Activated CD4-positive, alpha-beta memory T cell treated with anti-CD3 and anti-CD28 coated beads for 36 hours (primary cell): ENCODE results near the gene PDK2. TPM values are rescaled to one million over a fixed set of nuclear protein-coding genes. Genes with fewer than 3 reads are reported as not detected.

Experiments
- CTCF ChIA-PET: fragments of 350-600 bp; sonication (Branson Sonifier 250); formaldehyde crosslinking; loops from one replicate; lab custom pipeline; 2021; ENCODE audit warnings: antibody characterized with exemption, inconsistent platforms; lab: Charles Lee
- POLR2A ChIA-PET: fragments of 350-600 bp; sonication (Branson Sonifier 250); formaldehyde crosslinking; loops from one replicate; lab custom pipeline; 2021; ENCODE audit warnings: antibody characterized with exemption; lab: Charles Lee
- DNase-seq: peaks from one replicate; pipeline ENCODE4 v3.0.0-alpha.2; 2020
- H3K27ac Mint-ChIP-seq: one replicate; pipeline ENCODE4 v1.8.0; 2021; ENCODE audit warnings: mixed read lengths
- H3K27me3 Mint-ChIP-seq: one replicate; pipeline ENCODE4 v1.8.0; 2021; ENCODE audit warnings: mixed read lengths
- H3K36me3 Mint-ChIP-seq: one replicate; pipeline ENCODE4 v1.8.0; 2021; ENCODE audit warnings: mixed read lengths
- H3K4me1 Mint-ChIP-seq: one replicate; pipeline ENCODE4 v1.8.0; 2021; ENCODE audit warnings: low read depth, mixed read lengths
- H3K4me3 Mint-ChIP-seq: one replicate; pipeline ENCODE4 v1.8.0; 2021; ENCODE audit warnings: mild to moderate bottlenecking, mixed read lengths
- H3K9me3 Mint-ChIP-seq: one replicate; pipeline ENCODE4 v1.8.0; 2021; ENCODE audit warnings: mixed read lengths
- intact Hi-C: fragments of 100-400 bp; cut with micrococcal nuclease; formaldehyde crosslinking; loops from one replicate; pipeline ENCODE4 v1.15.1; 2023
- total RNA-seq, 2 experiments: library from RNA; stranded (reverse); gene quantifications; one replicate each; pipeline ENCODE4 v1.2.3, GENCODE V29; 2021

Gene PDK2
- total RNA-seq, 2 experiments from 2014 or later: 13.3 to 14.6 TPM

DNA sequence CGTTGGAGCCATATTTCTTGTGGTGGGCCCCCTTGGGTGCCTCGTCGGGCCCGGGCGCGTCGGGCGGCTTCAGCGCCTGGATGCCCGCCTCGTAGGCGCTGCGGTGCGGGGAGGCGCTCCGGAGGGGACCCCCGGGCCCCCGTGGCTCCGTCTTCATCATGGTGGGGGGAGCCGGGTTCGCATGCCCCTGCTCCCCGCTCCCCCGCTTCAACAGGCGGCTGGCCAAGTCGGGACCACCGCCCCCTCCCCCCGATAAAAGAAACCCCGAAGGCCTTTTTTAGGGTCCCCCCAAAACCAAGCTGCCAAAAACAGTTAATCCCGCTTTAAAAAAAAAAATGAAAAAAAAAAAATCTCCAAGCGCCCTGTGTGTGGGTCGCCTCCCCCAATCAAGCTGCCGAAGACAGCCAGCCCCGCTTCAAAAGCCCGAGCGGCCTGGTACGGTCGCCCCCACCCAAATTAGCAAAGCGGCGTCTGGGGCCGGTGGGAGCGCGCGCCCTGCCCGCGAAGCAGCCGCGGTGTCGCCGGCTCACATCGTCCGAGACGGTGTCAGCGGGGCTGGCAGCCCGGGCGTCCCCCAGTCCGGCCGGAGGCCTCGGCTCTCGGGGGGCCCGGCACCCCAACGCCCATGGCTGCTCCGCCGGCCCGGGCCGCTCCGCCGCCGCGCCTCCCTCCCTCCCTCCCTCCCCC, 55.3 kb downstream of the PDK2 start, which contains the start of gene PPP1R9B:
Gene PPP1R9B (minus strand): TSS at position 324 of the 687 bp plus-strand sequence. CDS start 164 bp downstream, at position 160.
- Mint-ChIP-seq H3K27me3 (no peaks in the 10 kb centered on the region), H3K4me1 (peaks cover 44% of the 10 kb centered on the region), H3K4me3 (peak within 1 kb of the TSS; percentile 91), H3K36me3 (peaks cover 24% of the 10 kb centered on the region), H3K9me3 (no peaks in the 10 kb centered on the region), H3K27ac (peak within 1 kb of the TSS; percentile 97)
- intact Hi-C loops: loop anchor here (1.0 to 2.0 kb wide), 3 partner anchors 10 to 20 kb away; partner anchors contain the start of gene SAMD14
- ChIA-PET CTCF (interaction anchor here (0.7 to 6.2 kb wide), 8 partner anchors 11 to 429 kb away, joined by 3 to 82 read pairs (median 4); partner anchors contain the start of genes ITGA3 and PDK2), POLR2A (interaction anchor here (1.3 to 1.7 kb wide), 2 partner anchors 11 kb away, joined by 4 to 9 read pairs; no protein-coding TSS in a partner anchor)
- no peak for DNase-seq

DNA sequence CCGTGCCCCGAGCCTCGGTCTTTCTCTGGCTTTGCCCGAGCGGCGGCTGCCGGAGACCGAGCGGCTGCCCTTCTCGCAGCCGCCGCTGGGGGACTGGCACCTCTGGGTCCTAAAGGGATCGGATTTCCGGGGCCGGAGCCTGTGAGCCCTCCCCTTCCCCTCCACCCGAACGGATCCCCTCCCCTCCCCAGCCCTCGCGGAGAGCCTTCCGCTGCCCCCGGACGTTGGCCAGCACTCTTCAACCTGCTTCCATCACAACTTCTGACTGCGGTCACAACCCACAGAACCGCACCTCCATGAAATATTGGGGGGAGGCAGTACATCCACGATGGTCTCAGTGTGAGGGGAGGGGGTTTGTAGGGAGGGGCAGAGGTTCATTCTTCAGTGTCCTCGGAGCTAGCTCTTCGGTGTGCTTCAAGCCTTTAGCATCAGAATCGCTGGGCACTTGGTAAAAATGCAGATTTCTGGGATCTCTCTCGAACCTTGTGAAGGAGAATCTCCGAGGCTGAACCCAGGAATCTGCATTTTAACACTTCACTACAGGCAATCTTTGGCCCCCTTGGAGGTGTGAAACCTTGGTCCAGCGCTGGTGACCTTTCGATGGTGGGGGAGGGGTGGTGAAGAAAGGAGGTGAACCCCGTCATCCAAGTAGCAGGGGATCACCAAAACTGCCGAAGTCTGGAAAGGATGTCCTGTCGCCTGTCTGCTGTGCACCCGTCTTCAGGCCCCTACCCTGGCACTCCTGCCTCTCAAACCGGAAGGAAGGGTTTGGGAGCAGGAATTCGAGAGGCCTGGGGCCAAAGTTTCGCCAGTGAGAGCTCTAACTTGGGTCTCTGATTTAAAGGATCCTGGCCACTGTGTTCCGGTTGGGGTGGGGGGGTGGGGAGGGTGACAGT, 56.1 kb downstream of the PDK2 start:
- POLR2A ChIA-PET: interaction anchor here (1.4 to 2.1 kb wide), 4 partner anchors 10 to 20 kb away, joined by 4 to 19 read pairs (median 8); no protein-coding TSS in a partner anchor
- H3K9me3 Mint-ChIP-seq: no peaks in the 10 kb centered on the region
- peaks cover 38% of the 10 kb centered on the region for H3K4me1 Mint-ChIP-seq
- intact Hi-C loops: loop anchor here (1.0 to 2.0 kb wide), 3 partner anchors 10 to 20 kb away; partner anchors contain the start of gene SAMD14
- peaks cover 21% of the 10 kb centered on the region for H3K36me3 Mint-ChIP-seq
- CTCF ChIA-PET: interaction anchor here (0.7 to 6.2 kb wide), 14 partner anchors 10 to 430 kb away, joined by 3 to 82 read pairs (median 6); partner anchors contain the start of genes ITGA3 and PDK2
- H3K27me3 Mint-ChIP-seq: no peaks in the 10 kb centered on the region
- peak overlapping the region; percentile 87 for H3K4me3 Mint-ChIP-seq
- DNase-seq: peak; percentile 94
- peak overlapping the region; percentile 97 for H3K27ac Mint-ChIP-seq

DNA sequence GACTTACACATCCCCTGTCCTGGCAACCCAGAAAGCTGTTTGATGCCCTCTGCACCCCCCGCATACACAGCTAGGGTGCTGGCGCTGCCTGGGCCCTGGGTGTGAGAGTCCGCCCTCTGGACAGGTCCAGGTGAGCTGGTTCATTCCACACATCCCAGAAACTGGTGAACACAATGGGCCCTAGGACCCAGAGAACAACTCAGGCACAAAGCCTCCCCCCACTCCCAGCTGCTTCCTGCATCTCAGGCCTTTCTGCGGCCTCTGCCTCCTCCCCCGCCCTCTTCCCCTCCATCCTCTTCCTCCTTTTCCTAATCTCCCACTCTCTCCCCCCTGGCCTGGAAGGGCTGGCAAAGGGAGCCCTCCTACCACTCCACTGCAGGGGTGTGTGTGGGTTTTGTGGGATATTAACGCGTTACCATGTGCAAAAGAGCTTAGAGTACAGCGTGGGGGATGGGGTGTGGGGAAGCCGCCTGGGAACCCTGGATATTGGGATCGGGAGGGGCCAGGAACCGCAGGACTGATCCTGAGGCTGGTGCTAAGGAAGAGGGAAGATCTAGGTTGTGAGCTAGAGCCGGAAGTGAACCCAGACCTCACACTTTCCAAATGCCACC, 56.9 kb downstream of the PDK2 start:
- H3K4me3 Mint-ChIP-seq: peak overlapping the region; percentile 87

DNA sequence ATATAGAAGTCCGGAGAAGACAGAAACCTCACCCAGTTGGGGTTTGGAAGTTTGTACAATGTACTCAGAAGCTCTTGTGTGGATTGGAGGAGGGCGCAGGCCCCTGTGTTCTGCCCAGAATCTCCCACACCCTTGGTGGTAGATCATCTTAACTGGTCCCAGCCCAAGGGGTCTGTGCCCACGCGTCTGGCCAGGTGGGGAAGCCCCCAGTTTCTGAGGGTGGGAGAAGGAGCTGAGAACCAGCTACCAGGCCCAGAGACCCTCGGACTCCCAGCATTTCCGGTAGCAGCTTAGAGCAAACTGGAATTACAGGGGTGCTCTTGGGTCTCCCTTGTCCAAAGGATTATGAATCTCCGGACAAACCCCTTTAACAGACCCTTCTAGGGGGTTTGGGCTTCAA, 57.6 kb downstream of the PDK2 start:
- no peak for DNase-seq
- peaks cover 26% of the 10 kb centered on the region for H3K4me1 Mint-ChIP-seq
- H3K9me3 Mint-ChIP-seq: no peaks in the 10 kb centered on the region
- CTCF ChIA-PET: interaction anchor here (0.6 to 6.2 kb wide), 12 partner anchors 9 to 334 kb away, joined by 3 to 82 read pairs (median 6); partner anchors contain the start of gene PDK2
- H3K4me3 Mint-ChIP-seq: peak overlapping the region; percentile 87
- intact Hi-C loops: no loop called here
- peak overlapping the region; percentile 97 for H3K27ac Mint-ChIP-seq
- peaks cover 9% of the 10 kb centered on the region for H3K36me3 Mint-ChIP-seq
- POLR2A ChIA-PET: interaction anchor here (0.6 to 2.1 kb wide), 4 partner anchors 9 to 21 kb away, joined by 3 to 19 read pairs (median 5); no protein-coding TSS in a partner anchor
- no peaks in the 10 kb centered on the region for H3K27me3 Mint-ChIP-seq

More for the DNA sequence above, 56.9 kb downstream of the PDK2 start:
- H3K27me3 Mint-ChIP-seq: no peaks in the 10 kb centered on the region
- no peaks in the 10 kb centered on the region for H3K9me3 Mint-ChIP-seq
- ChIA-PET POLR2A (interaction anchor here (0.6 to 2.1 kb wide), 4 partner anchors 9 to 21 kb away, joined by 3 to 19 read pairs (median 5); no protein-coding TSS in a partner anchor), CTCF (interaction anchor here (0.6 to 6.2 kb wide), 13 partner anchors 9 to 335 kb away, joined by 3 to 82 read pairs (median 6); partner anchors contain the start of gene PDK2)
- peaks cover 31% of the 10 kb centered on the region for H3K4me1 Mint-ChIP-seq
- peaks cover 15% of the 10 kb centered on the region for H3K36me3 Mint-ChIP-seq
- intact Hi-C loops: loop anchor here (1.0 to 2.0 kb wide), 3 partner anchors 9 to 21 kb away; partner anchors contain the start of gene SAMD14
- peak overlapping the region; percentile 97 for H3K27ac Mint-ChIP-seq
- peak; percentile 72 for DNase-seq

DNA sequence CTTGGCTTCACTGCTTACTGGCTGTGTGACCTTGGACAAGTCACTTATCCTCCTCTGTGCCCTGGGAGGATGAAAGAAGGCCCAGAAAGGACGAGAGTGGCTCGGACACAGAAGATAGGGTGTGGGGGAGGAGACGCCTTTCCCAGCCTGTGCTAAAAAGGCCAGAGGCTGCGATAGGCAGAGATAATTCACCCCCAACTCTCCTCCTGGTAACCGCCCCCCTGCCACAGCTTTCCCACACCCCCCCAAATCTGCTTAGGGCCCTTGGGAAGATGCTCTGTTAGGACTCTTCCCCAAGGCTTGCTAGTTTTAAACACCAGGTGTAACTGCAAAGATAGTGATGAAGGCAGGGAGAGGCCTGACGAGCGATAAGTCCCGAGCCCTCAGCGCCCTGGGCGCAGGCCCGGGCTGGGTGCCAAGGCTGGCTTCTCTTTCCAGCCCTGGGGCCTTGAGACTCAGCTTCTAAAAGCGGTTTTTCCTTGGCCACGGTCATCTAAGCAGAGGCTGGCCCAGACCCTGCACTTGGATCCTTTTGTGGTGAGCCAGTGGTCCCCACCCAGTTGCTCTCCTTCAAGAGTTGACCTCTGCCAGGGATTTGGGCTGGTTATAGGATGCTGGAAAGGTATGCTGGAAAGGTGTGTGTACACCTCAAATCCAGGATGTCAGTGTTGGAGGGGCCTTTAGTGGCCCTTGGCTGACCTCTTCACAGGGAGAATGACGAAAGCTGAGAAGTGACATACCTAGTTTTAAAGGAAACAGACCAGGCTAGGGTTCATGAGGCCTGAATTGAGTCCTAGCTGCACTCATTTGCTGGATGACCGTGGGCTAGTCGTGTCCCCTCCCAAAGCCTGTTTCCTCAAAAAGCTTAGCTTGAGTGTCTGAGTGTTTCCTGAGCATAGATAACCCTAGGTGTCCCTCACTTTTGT, 58.8 kb downstream of the PDK2 start:
- peak overlapping the region; percentile 45 for H3K27ac Mint-ChIP-seq
- H3K9me3 Mint-ChIP-seq: no peaks in the 10 kb centered on the region
- intact Hi-C loops: no loop called here
- H3K36me3 Mint-ChIP-seq: peaks cover 2% of the 10 kb centered on the region
- H3K4me1 Mint-ChIP-seq: peaks cover 32% of the 10 kb centered on the region
- no peak overlapping the region for H3K4me3 Mint-ChIP-seq
- ChIA-PET CTCF (interaction anchor here (1.1 to 5.1 kb wide), 4 partner anchors 10 to 36 kb away, joined by 3 to 29 read pairs (median 4); no protein-coding TSS in a partner anchor), POLR2A (no interaction called here)
- DNase-seq: no peak
- H3K27me3 Mint-ChIP-seq: no peaks in the 10 kb centered on the region

DNA sequence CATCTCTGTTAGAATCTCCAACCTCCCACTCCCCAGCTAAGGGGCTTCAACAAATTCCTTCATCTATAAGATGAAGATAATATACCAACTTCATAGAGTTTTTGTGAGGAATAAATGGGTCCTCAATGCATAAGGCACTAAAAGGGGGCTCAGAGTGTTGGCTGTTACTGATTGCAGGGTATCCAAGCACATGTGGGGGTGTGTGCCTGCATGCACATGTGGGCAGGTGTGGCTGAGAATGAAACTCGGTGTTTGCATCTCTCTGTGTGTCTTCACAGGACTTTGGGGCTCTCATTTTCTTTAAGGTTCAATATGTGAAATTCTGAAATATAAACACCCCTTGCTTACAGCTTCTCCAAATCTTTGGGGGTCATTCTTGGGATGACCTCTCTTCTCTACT, 59.5 kb downstream of the PDK2 start:
- H3K27ac Mint-ChIP-seq: peak overlapping the region; percentile 45
- POLR2A ChIA-PET: no interaction called here
- H3K4me3 Mint-ChIP-seq: no peak overlapping the region

DNA sequence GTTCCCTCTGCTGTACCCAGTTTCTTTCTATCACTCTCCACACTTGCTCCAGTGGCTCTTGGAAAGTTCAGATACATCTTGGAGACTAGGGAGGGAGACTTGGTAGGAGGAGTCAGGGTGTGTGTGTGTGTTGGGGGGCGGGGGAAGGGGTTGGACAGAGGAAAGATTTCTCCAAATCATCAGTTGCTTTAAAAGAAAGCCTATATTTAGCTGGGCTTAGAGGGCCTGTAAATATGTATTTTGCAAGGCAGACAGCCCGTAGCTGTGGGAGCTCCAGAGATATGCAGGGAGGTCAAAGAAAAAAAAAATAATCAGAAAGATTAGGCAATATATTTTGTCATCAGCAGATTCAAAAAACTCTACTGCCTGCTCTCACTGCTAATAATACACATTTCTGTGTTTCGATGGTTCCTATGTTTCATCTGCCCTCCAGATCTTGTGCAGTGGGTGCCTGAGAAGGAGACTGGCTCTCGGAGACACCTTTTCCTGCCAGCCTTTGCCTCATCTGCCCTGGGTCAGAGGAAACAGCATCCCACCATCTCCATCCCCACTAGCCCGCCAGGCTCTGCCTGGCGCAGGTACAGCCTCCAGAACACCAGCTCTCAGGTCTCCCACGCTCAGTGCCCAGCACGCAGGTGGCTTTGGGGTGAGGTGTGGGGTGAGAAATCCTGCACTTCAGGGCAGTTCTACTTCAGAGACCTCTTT, 60.1 kb downstream of the PDK2 start:
- H3K36me3 Mint-ChIP-seq: peaks cover 2% of the 10 kb centered on the region
- H3K9me3 Mint-ChIP-seq: no peaks in the 10 kb centered on the region
- no peak for DNase-seq
- ChIA-PET POLR2A (no interaction called here), CTCF (interaction anchor here (1.1 to 5.1 kb wide), 5 partner anchors 8 to 61 kb away, joined by 3 to 29 read pairs (median 5); partner anchors contain the start of gene PDK2)
- intact Hi-C loops: no loop called here
- peak overlapping the region; percentile 45 for H3K27ac Mint-ChIP-seq
- H3K27me3 Mint-ChIP-seq: no peaks in the 10 kb centered on the region
- H3K4me1 Mint-ChIP-seq: peaks cover 32% of the 10 kb centered on the region
- no peak overlapping the region for H3K4me3 Mint-ChIP-seq

More for the DNA sequence above, 59.5 kb downstream of the PDK2 start:
- no peak for DNase-seq
- CTCF ChIA-PET: interaction anchor here (1.1 to 5.1 kb wide), 5 partner anchors 9 to 60 kb away, joined by 3 to 29 read pairs (median 5); partner anchors contain the start of gene PDK2
- H3K9me3 Mint-ChIP-seq: no peaks in the 10 kb centered on the region
- intact Hi-C loops: no loop called here
- peaks cover 32% of the 10 kb centered on the region for H3K4me1 Mint-ChIP-seq
- H3K27me3 Mint-ChIP-seq: no peaks in the 10 kb centered on the region
- H3K36me3 Mint-ChIP-seq: peaks cover 2% of the 10 kb centered on the region

DNA sequence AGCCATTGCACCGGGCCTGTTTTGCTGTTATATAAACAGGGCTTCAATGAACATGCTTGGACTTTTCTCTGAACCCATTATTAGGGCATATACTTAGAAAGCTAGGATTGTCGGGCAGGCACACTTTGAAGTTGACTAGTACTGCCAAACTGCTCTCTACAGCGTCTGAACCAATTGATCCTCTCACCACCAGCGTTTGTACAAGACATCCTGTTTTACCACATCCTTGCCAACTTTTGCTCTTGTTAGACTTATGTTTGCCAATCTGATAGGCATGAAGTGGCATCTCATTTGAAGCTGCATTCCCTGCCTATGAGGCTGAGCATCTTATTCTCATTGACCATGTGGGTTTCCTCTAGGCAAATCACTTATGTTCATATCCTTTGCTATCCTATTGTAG, 62.7 kb downstream of the PDK2 start:
- Mint-ChIP-seq H3K27ac (no peak overlapping the region), H3K4me1 (peaks cover 41% of the 10 kb centered on the region), H3K9me3 (no peaks in the 10 kb centered on the region), H3K27me3 (no peaks in the 10 kb centered on the region), H3K4me3 (no peak overlapping the region), H3K36me3 (no peaks in the 10 kb centered on the region)
- intact Hi-C loops: no loop called here
- no peak for DNase-seq
- POLR2A ChIA-PET: no interaction called here
- CTCF ChIA-PET: interaction anchor here (0.8 to 2.6 kb wide), 7 partner anchors 9 to 64 kb away, joined by 3 to 9 read pairs (median 5); no protein-coding TSS in a partner anchor

DNA sequence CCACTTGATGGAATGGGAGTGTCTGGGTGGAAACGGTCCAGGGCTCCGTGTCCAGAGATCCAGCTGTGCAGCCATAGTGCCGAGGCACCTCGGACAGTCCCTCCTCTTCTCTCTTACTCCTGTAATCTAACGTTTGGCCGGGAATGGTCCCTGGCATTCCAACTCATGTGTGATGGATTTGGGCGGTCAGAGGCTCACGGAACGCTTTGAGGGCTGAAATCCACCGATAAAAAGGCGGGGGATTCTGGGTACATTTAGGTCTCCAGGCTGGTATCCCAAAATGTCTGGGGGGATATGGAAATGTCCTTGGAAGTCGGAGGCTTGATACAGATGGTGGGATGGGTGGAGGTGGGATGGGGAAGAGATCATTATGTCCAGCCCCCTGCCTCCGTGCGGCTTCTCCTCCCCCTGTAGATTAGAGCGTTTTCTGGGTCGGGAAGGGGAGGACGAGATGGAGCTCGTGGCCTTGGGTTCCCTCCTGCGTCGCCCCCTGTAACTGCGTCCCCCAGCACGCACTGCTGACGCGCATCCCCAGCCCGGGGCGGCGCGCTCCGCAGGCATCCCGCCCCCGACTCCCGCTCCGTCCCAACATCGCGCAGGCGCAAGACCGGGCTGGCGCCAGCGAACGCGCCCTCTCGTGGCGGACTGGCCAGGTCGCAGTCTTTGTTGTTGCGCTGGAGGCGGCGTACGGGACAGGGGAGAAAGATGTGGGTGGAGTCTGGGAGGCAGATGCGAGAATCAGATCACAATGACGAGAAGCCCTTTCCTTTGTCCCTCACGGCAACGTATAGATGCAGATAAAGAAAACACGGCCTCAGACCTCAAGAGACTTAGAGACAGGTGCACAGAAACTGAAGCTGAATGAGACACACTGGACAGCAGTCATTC, 66.1 kb downstream of the PDK2 start:
- Mint-ChIP-seq H3K4me1 (peaks cover 33% of the 10 kb centered on the region), H3K9me3 (no peaks in the 10 kb centered on the region), H3K27me3 (no peaks in the 10 kb centered on the region), H3K27ac (peak overlapping the region; percentile 91), H3K36me3 (no peaks in the 10 kb centered on the region), H3K4me3 (peak overlapping the region; percentile 79)
- peak; percentile 98 for DNase-seq
- intact Hi-C loops: loop anchor here (1.0 to 2.0 kb wide), 5 partner anchors 10 to 67 kb away; no protein-coding TSS in a partner anchor
- POLR2A ChIA-PET: interaction anchor here (0.8 to 2.8 kb wide), 6 partner anchors 9 to 171 kb away, joined by 3 to 19 read pairs (median 3); no protein-coding TSS in a partner anchor
- CTCF ChIA-PET: interaction anchor here (0.6 to 2.8 kb wide), 29 partner anchors 9 to 236 kb away, joined by 3 to 82 read pairs (median 5); partner anchors contain the start of genes LRRC59, PDK2, PPP1R9B and SAMD14
